ENCODE data around the gene FRMD4A.
"Not testable (repeated sequence)": the region's sequence is repeated elsewhere in the genome, so short reads cannot be mapped to it uniquely, and the experiment has no call there.

Gene FRMD4A

DNA sequence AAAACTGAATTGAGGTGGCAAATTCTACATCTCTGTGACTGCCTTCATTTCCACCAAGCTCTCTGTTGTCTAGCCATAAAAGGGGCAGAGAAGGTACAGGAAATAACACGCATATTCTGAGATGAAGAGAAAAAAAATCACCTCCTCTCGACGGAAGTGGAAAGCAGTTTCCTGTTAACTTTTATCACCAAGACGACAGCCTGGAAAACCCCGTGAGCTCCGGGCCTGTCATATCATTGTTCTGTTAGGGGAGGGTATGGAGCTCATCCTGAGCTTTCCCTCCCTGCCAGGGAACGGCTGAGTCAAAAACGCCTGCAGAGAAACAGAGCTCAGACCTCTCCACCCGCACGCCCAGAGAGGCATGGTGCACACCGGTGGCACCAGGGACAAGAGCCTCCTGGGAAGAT lies 543.7 kb downstream of the FRMD4A start:
- Histone ChIP-seq H3K4me3 (replicated peaks; ENCODE audit: insufficient read depth, low read length) (no peak overlapping the region), H3K27ac (replicated peaks) (no peak overlapping the region), H3K27me3 (ENCODE audit: insufficient read depth, poor library complexity, severe bottlenecking) (no peaks in the 10 kb centered on the region)
- no peak for TF ChIP-seq POLR2AphosphoS5 (IDR thresholded peaks at IDR 0.05; ENCODE audit: low read depth)
- TF ChIP-seq GABPA (IDR thresholded peaks at IDR 0.05; ENCODE audit: low read depth) = no peak
- no peak for TF ChIP-seq SPI1 (IDR thresholded peaks at IDR 0.05; ENCODE audit: borderline replicate concordance, low read depth)
- TF ChIP-seq, protein P1, sequence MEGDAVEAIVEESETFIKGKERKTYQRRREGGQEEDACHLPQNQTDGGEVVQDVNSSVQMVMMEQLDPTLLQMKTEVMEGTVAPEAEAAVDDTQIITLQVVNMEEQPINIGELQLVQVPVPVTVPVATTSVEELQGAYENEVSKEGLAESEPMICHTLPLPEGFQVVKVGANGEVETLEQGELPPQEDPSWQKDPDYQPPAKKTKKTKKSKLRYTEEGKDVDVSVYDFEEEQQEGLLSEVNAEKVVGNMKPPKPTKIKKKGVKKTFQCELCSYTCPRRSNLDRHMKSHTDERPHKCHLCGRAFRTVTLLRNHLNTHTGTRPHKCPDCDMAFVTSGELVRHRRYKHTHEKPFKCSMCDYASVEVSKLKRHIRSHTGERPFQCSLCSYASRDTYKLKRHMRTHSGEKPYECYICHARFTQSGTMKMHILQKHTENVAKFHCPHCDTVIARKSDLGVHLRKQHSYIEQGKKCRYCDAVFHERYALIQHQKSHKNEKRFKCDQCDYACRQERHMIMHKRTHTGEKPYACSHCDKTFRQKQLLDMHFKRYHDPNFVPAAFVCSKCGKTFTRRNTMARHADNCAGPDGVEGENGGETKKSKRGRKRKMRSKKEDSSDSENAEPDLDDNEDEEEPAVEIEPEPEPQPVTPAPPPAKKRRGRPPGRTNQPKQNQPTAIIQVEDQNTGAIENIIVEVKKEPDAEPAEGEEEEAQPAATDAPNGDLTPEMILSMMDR (IDR thresholded peaks at IDR 0.05; ENCODE audit: insufficient read depth, low read length) = no peak
- TF ChIP-seq, protein P2, sequence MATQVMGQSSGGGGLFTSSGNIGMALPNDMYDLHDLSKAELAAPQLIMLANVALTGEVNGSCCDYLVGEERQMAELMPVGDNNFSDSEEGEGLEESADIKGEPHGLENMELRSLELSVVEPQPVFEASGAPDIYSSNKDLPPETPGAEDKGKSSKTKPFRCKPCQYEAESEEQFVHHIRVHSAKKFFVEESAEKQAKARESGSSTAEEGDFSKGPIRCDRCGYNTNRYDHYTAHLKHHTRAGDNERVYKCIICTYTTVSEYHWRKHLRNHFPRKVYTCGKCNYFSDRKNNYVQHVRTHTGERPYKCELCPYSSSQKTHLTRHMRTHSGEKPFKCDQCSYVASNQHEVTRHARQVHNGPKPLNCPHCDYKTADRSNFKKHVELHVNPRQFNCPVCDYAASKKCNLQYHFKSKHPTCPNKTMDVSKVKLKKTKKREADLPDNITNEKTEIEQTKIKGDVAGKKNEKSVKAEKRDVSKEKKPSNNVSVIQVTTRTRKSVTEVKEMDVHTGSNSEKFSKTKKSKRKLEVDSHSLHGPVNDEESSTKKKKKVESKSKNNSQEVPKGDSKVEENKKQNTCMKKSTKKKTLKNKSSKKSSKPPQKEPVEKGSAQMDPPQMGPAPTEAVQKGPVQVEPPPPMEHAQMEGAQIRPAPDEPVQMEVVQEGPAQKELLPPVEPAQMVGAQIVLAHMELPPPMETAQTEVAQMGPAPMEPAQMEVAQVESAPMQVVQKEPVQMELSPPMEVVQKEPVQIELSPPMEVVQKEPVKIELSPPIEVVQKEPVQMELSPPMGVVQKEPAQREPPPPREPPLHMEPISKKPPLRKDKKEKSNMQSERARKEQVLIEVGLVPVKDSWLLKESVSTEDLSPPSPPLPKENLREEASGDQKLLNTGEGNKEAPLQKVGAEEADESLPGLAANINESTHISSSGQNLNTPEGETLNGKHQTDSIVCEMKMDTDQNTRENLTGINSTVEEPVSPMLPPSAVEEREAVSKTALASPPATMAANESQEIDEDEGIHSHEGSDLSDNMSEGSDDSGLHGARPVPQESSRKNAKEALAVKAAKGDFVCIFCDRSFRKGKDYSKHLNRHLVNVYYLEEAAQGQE (IDR thresholded peaks at IDR 0.05; ENCODE audit: insufficient replicate concordance, low read depth) = no peak
- DNase-seq (ENCODE audit: low read depth in 1 of 2, low spot score in 1 of 2) = no peak

DNA sequence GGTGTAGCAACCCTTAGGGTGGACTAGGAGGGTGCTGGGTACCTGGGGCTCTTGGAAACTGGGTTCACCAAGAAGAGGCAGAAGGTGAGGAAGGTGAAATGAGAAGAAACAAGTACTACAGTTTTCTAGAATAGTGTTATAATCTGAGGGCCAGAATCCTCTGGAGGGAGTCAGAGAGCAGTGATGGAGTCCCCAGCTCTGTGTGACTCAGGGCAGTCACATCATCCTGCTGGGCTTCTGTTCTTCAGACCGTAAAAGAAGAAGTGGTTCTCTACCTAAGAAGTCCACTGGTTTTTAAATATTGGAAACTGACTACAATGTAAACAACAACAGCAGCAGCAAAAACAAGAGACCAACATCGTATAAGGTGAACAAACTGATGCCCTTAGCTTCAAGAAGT lies 546.7 kb downstream of the FRMD4A start:
- H3K4me3 ChIP-seq (replicated peaks; ENCODE audit: insufficient read depth, low read length) = no peak overlapping the region
- TF ChIP-seq GABPA (IDR thresholded peaks at IDR 0.05; ENCODE audit: low read depth) (no peak), SPI1 (IDR thresholded peaks at IDR 0.05; ENCODE audit: borderline replicate concordance, low read depth) (no peak), POLR2AphosphoS5 (IDR thresholded peaks at IDR 0.05; ENCODE audit: low read depth) (no peak)
- TF ChIP-seq, protein P2 (IDR thresholded peaks at IDR 0.05; ENCODE audit: insufficient replicate concordance, low read depth) = no peak
- TF ChIP-seq, protein P1 (IDR thresholded peaks at IDR 0.05; ENCODE audit: insufficient read depth, low read length) = no peak
- peak in 1 of 2 experiments; percentile 1 for DNase-seq (ENCODE audit: low read depth in 1 of 2, low spot score in 1 of 2)
- H3K27ac ChIP-seq (replicated peaks) = no peak overlapping the region
- H3K27me3 ChIP-seq (ENCODE audit: insufficient read depth, poor library complexity, severe bottlenecking) = no peaks in the 10 kb centered on the region

DNA sequence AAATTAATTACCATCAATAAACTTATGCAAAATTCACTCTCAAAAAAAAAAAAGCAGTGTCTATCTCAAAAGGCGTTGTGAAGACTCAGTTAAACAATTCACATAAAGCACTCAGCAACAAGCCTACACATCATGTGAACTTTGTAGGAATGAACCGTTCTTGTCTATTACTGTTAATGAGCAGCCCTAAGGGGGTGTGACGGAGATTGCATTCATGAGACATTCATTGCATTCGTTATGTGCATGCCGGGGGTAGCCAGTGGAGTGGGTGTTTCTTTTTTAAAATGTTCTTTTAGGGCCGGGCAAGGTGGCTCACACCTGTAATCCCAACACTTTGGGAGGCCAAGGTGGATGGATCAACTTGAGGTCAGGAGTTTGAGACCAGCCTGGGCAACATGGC lies 551.0 kb downstream of the FRMD4A start:
- Histone ChIP-seq H3K27ac (replicated peaks) (no peak overlapping the region), H3K4me3 (replicated peaks; ENCODE audit: insufficient read depth, low read length) (no peak overlapping the region), H3K27me3 (ENCODE audit: insufficient read depth, poor library complexity, severe bottlenecking) (no peaks in the 10 kb centered on the region)
- no peak for DNase-seq (ENCODE audit: low read depth in 1 of 2, low spot score in 1 of 2)
- no peak for TF ChIP-seq POLR2AphosphoS5 (IDR thresholded peaks at IDR 0.05; ENCODE audit: low read depth)
- TF ChIP-seq, protein P2 (IDR thresholded peaks at IDR 0.05; ENCODE audit: insufficient replicate concordance, low read depth) = no peak
- TF ChIP-seq, protein P1 (IDR thresholded peaks at IDR 0.05; ENCODE audit: insufficient read depth, low read length) = no peak
- TF ChIP-seq GABPA (IDR thresholded peaks at IDR 0.05; ENCODE audit: low read depth) = no peak
- TF ChIP-seq SPI1 (IDR thresholded peaks at IDR 0.05; ENCODE audit: borderline replicate concordance, low read depth) = no peak

DNA sequence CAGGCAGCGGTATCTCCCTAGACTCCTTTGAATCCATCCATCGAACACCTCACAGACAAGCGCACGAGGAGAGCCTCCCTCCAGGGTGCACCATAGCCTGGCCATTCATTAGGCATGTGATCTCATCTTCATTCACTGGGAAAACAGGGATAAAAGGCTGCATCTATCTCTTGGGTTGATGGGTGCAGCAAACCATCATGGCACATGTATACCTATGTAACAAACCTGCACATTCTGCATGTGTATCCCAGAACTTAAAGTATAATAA lies 552.1 kb downstream of the FRMD4A start:
- DNase-seq (ENCODE audit: low read depth in 1 of 2, low spot score in 1 of 2); H3K4me3 ChIP-seq (replicated peaks; ENCODE audit: insufficient read depth, low read length); H3K27me3 ChIP-seq (ENCODE audit: insufficient read depth, poor library complexity, severe bottlenecking); H3K27ac ChIP-seq (replicated peaks): not testable (repeated sequence)

Measured in HL-60 (cell line).